Liver (tissue), 9 donors: Measurements from ENCODE around the gene CRACDL. TPM values are rescaled to one million over a fixed set of nuclear protein-coding genes. Genes with fewer than 3 reads are reported as not detected.

Experiments used
- DNase-seq: peaks from one replicate; pipeline ENCODE4 v3.0.0-alpha.2; 2017; ENCODE audit warnings: low spot score
- H3K27ac ChIP-seq, 2 donors: one replicate each; pipeline ENCODE4 v1.7.0; 2013; ENCODE audit warnings: inconsistent platforms in 2 of 2, low read length in 2 of 2, control low read depth in 1 of 2, low read depth in 1 of 2, mild to moderate bottlenecking in 1 of 2
- H3K27me3 ChIP-seq, 4 donors: one replicate each; pipeline versions ENCODE4 v1.6.1 to v1.7.0; 2013; ENCODE audit warnings: low read length in 3 of 4, inconsistent platforms in 1 of 4, mild to moderate bottlenecking in 1 of 4, moderate library complexity in 1 of 4; ENCODE audit not compliant: control insufficient read depth in 4 of 4, insufficient read depth in 4 of 4
- H3K36me3 ChIP-seq, 4 donors: one replicate each; pipeline versions ENCODE4 v1.6.1 to v1.7.0; 2013; ENCODE audit warnings: low read length in 3 of 4, mild to moderate bottlenecking in 3 of 4, low read depth in 1 of 4, moderate library complexity in 1 of 4; ENCODE audit not compliant: control insufficient read depth in 4 of 4, insufficient read depth in 3 of 4
- H3K4me1 ChIP-seq, 4 donors: one replicate each; pipeline versions ENCODE4 v1.6.1 to v1.7.0; 2013; ENCODE audit warnings: low read length in 3 of 4, mild to moderate bottlenecking in 3 of 4, moderate library complexity in 1 of 4; ENCODE audit not compliant: control insufficient read depth in 4 of 4, insufficient read depth in 4 of 4
- H3K4me3 ChIP-seq, 3 donors: one replicate each; pipeline versions ENCODE4 v1.6.1 to v1.7.0; 2013; ENCODE audit warnings: low read length in 3 of 3, control low read depth in 1 of 3, low read depth in 1 of 3, mild to moderate bottlenecking in 1 of 3
- H3K9ac ChIP-seq, 2 donors: one replicate each; pipeline ENCODE4 v1.7.0; 2013; ENCODE audit warnings: low read length in 2 of 2, mild to moderate bottlenecking in 2 of 2, moderate library complexity in 2 of 2, control low read depth in 1 of 2, low read depth in 1 of 2
- H3K9me3 ChIP-seq, 4 donors: one replicate each; pipeline versions ENCODE4 v1.6.1 to v1.7.0; 2013; ENCODE audit warnings: low read length in 3 of 4; ENCODE audit not compliant: control insufficient read depth in 4 of 4
- EGR1 ChIP-seq, 2 donors: IDR thresholded peaks; 2 replicates each; pipeline ENCODE4 v1.6.1; 2016 to 2018; ENCODE audit warnings: antibody characterized with exemption in 2 of 2, low read depth in 2 of 2
- FOXA1 ChIP-seq: IDR thresholded peaks from 2 replicates; pipeline ENCODE4 v1.6.1; 2016; ENCODE audit warnings: antibody characterized with exemption
- FOXA2 ChIP-seq: IDR thresholded peaks from 2 replicates; pipeline ENCODE4 v1.6.1; 2016; ENCODE audit warnings: antibody characterized with exemption
- GABPA ChIP-seq, 2 donors: IDR thresholded peaks in 1 of 2; conservative IDR thresholded peaks in 1 of 2; 2 replicates each; pipeline ENCODE4 v1.6.1; 2016; ENCODE audit warnings: antibody characterized with exemption in 2 of 2, mild to moderate bottlenecking in 1 of 2, moderate library complexity in 1 of 2
- HNF4A ChIP-seq, 2 donors: conservative IDR thresholded peaks; 2 replicates each; pipeline ENCODE4 v1.6.1; 2016; ENCODE audit warnings: antibody characterized with exemption in 2 of 2, mild to moderate bottlenecking in 2 of 2
- HNF4G ChIP-seq: IDR thresholded peaks from 2 replicates; pipeline ENCODE4 v1.6.1; 2016; ENCODE audit warnings: antibody characterized with exemption
- JUND ChIP-seq, 2 donors: IDR thresholded peaks; 2 replicates each; pipeline ENCODE4 v1.6.1; 2016; ENCODE audit warnings: antibody characterized with exemption in 2 of 2
- NR2F2 ChIP-seq: IDR thresholded peaks from 2 replicates; pipeline ENCODE4 v1.6.1; 2016; ENCODE audit warnings: antibody characterized with exemption
- RAD21 ChIP-seq, 2 donors: IDR thresholded peaks; 2 replicates each; pipeline ENCODE4 v1.6.1; 2016; ENCODE audit warnings: antibody characterized with exemption in 2 of 2, mild to moderate bottlenecking in 2 of 2
- RXRA ChIP-seq, 2 donors: IDR thresholded peaks; 2 replicates each; pipeline ENCODE4 v1.6.1; 2017 to 2018; ENCODE audit warnings: antibody characterized with exemption in 2 of 2, mild to moderate bottlenecking in 1 of 2
- SP1 ChIP-seq: IDR thresholded peaks from 2 replicates; pipeline ENCODE4 v1.6.1; 2018; ENCODE audit warnings: antibody characterized with exemption, mild to moderate bottlenecking
- TAF1 ChIP-seq: conservative IDR thresholded peaks from 2 replicates; pipeline ENCODE4 v1.6.1; 2016; ENCODE audit warnings: antibody characterized with exemption, mild to moderate bottlenecking
- YY1 ChIP-seq: IDR thresholded peaks from 2 replicates; pipeline ENCODE4 v1.6.1; 2016; ENCODE audit warnings: antibody characterized with exemption, mild to moderate bottlenecking
- WGBS: extraction: QIAGEN DNeasy Blood & Tissue Kit; methylation state at CpG from one replicate; pipeline ENCODE4 v1.1.7; 2013; 5-methylcytosine and 5-hydroxymethylcytosine counted together
- polyA plus RNA-seq, 2 donors: library from polyadenylated mRNA; stranded (reverse) in 1 of 2; unstranded in 1 of 2; fragments of 200-250 nt in 1 of 2; fragments of >200 nt in 1 of 2; fragmentation: Nextera tagmentation in 1 of 2; extraction: Ambion mirVana in 1 of 2; gene quantifications; one replicate each; pipeline versions ENCODE4 v1.2.1 to v1.2.3, GENCODE V29; 2013 to 2015
- total RNA-seq, 2 donors: library from RNA; depleted of rRNA; stranded (reverse); fragments of >200 nt; gene quantifications; one replicate each; pipeline ENCODE4 v1.2.3, GENCODE V29; 2014
- TF ChIP-seq, protein P1 (sequence below): IDR thresholded peaks from 2 replicates; pipeline ENCODE4 v1.6.1; 2016; ENCODE audit warnings: antibody characterized with exemption
- TF ChIP-seq, protein P2 (sequence below): IDR thresholded peaks from 2 replicates; pipeline ENCODE4 v1.6.1; 2016; ENCODE audit warnings: antibody characterized with exemption, mild to moderate bottlenecking
- TF ChIP-seq, protein P3 (sequence below): IDR thresholded peaks from 2 replicates; pipeline ENCODE4 v1.6.1; 2016; ENCODE audit warnings: antibody characterized with exemption
- TF ChIP-seq, protein P4 (sequence below): IDR thresholded peaks from 2 replicates; pipeline ENCODE4 v1.6.1; 2016; ENCODE audit warnings: antibody characterized with exemption
- donor health status: healthy.
- donor health status: healthy.
- donor health status: healthy.
- donor health status: healthy.
- donor health status: healthy.

CRACDL gene
- total and polyA plus RNA-seq, 4 donors = 0.13 to 0.46 (median 0.29) TPM

DNA sequence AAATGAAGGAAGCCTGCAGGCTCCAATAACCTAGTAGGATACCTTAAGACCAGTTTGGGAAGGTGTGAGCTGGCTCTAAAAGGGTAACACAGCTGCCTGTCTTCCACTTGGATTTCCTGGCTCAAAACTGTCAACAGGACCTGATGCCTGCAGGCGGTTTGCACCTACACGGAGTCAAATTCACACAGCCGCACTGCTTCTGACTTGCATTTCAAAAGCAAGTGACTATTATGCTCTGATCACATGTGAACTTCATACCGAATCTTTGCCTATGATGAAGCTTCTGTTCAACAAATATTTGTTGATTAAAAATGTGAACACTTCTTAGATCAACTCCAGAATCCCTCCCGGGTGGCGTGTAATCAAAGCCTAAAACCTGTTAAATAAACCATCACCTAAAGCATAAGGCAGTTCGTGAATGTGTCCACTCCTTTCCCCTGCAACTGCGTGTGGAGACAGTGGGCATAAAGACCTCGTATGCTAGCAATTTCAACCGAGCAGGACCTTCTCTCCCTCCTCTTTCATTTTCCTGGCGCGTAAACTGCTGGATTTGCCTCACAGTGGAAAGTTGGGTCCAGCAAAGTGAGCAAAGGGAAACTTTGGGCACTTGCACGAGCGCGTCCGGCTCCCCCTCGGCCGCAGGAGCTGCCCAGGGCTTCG is 784 bp downstream of the CRACDL start:
- H3K27ac ChIP-seq = no peak overlapping the region
- TF ChIP-seq, protein P1, sequence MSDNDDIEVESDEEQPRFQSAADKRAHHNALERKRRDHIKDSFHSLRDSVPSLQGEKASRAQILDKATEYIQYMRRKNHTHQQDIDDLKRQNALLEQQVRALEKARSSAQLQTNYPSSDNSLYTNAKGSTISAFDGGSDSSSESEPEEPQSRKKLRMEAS = no peak
- TF ChIP-seq JUND (IDR thresholded peaks at IDR 0.05) (no peak), HNF4A (conservative IDR thresholded peaks at IDR 0.05) (no peak), TAF1 (no peak), EGR1 (IDR thresholded peaks at IDR 0.05; ENCODE audit: low read depth in 2 of 2) (no peak), RXRA (IDR thresholded peaks at IDR 0.05) (no peak), FOXA1 (no peak), SP1 (no peak), HNF4G (no peak), FOXA2 (no peak), NR2F2 (no peak)
- TF ChIP-seq, protein P2, sequence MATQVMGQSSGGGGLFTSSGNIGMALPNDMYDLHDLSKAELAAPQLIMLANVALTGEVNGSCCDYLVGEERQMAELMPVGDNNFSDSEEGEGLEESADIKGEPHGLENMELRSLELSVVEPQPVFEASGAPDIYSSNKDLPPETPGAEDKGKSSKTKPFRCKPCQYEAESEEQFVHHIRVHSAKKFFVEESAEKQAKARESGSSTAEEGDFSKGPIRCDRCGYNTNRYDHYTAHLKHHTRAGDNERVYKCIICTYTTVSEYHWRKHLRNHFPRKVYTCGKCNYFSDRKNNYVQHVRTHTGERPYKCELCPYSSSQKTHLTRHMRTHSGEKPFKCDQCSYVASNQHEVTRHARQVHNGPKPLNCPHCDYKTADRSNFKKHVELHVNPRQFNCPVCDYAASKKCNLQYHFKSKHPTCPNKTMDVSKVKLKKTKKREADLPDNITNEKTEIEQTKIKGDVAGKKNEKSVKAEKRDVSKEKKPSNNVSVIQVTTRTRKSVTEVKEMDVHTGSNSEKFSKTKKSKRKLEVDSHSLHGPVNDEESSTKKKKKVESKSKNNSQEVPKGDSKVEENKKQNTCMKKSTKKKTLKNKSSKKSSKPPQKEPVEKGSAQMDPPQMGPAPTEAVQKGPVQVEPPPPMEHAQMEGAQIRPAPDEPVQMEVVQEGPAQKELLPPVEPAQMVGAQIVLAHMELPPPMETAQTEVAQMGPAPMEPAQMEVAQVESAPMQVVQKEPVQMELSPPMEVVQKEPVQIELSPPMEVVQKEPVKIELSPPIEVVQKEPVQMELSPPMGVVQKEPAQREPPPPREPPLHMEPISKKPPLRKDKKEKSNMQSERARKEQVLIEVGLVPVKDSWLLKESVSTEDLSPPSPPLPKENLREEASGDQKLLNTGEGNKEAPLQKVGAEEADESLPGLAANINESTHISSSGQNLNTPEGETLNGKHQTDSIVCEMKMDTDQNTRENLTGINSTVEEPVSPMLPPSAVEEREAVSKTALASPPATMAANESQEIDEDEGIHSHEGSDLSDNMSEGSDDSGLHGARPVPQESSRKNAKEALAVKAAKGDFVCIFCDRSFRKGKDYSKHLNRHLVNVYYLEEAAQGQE = no peak
- TF ChIP-seq, protein P3, sequence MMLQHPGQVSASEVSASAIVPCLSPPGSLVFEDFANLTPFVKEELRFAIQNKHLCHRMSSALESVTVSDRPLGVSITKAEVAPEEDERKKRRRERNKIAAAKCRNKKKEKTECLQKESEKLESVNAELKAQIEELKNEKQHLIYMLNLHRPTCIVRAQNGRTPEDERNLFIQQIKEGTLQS = no peak
- peaks cover 0 to 4% (median 2%) of the 10 kb centered on the region in 4 donors for H3K27me3 ChIP-seq
- no peaks in the 10 kb centered on the region for H3K9me3 ChIP-seq
- peak overlapping the region in 2 of 3 donors; percentile 43 to 63 for H3K4me3 ChIP-seq
- WGBS = 15% methylated on average over 19 of the region's 19 CpGs
- no peak overlapping the region for H3K9ac ChIP-seq
- DNase-seq = no peak
- H3K36me3 ChIP-seq = no peaks in the 10 kb centered on the region
- peaks cover 6 to 24% (median 13%) of the 10 kb centered on the region in 4 donors for H3K4me1 ChIP-seq

DNA sequence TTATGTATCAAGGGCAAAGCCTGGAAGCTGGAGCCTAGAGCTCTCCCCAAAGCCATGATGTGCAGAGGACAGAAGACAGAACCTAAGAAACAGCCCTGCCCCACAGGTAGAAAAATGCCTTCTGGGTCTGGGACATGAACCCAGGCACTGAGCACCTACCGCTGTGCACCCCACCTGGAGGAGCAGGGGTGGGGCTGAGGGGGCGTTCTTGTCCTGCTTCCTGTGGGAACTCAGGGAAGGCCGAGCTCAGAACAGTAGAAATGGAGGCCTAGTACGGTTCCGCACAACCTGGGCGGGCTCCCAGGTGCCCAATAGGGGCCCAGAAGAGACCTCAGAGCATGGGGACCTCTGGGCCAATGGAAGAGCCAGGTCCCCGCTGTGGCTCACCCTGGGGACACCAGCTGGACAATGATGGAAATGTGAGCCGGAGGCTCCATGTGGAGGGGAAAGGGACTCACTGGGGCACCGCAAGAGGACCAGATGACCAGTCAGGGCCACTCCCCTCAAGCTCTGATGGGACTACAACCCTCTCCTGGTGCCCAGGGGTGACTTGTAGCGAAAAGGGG is 3.2 kb downstream of the CRACDL start:
- H3K9me3 ChIP-seq = peaks cover 0 to 3% (median 0%) of the 10 kb centered on the region in 4 donors
- no peaks in the 10 kb centered on the region for H3K36me3 ChIP-seq
- H3K9ac ChIP-seq = no peak overlapping the region
- 93% methylated on average over 10 of the region's 10 CpGs for WGBS
- no peak overlapping the region for H3K27ac ChIP-seq
- H3K4me3 ChIP-seq = no peak overlapping the region
- TF ChIP-seq YY1 = no peak
- TF ChIP-seq HNF4G = no peak
- no peak for TF ChIP-seq TAF1
- no peak for TF ChIP-seq EGR1 (IDR thresholded peaks at IDR 0.05; ENCODE audit: low read depth in 2 of 2)
- no peak for TF ChIP-seq JUND (IDR thresholded peaks at IDR 0.05)
- TF ChIP-seq RAD21 (IDR thresholded peaks at IDR 0.05) = no peak
- TF ChIP-seq FOXA1 = no peak
- TF ChIP-seq, protein P1 = no peak
- no peak for TF ChIP-seq FOXA2
- TF ChIP-seq HNF4A (conservative IDR thresholded peaks at IDR 0.05) = no peak
- TF ChIP-seq, protein P2 = no peak
- TF ChIP-seq RXRA (IDR thresholded peaks at IDR 0.05) = no peak
- TF ChIP-seq, protein P4, sequence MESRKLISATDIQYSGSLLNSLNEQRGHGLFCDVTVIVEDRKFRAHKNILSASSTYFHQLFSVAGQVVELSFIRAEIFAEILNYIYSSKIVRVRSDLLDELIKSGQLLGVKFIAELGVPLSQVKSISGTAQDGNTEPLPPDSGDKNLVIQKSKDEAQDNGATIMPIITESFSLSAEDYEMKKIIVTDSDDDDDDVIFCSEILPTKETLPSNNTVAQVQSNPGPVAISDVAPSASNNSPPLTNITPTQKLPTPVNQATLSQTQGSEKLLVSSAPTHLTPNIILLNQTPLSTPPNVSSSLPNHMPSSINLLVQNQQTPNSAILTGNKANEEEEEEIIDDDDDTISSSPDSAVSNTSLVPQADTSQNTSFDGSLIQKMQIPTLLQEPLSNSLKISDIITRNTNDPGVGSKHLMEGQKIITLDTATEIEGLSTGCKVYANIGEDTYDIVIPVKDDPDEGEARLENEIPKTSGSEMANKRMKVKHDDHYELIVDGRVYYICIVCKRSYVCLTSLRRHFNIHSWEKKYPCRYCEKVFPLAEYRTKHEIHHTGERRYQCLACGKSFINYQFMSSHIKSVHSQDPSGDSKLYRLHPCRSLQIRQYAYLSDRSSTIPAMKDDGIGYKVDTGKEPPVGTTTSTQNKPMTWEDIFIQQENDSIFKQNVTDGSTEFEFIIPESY = no peak
- TF ChIP-seq GABPA (IDR thresholded peaks at IDR 0.05 in 1 of 2, conservative IDR thresholded peaks at IDR 0.05 in 1 of 2) = no peak
- no peak for TF ChIP-seq NR2F2
- TF ChIP-seq SP1 = no peak
- no peak for DNase-seq
- peaks cover 6 to 24% (median 13%) of the 10 kb centered on the region in 4 donors for H3K4me1 ChIP-seq
- H3K27me3 ChIP-seq = peaks cover 0 to 4% (median 2%) of the 10 kb centered on the region in 4 donors
